Measurements from ENCODE around the gene LPAR3. TPM values are rescaled to one million over a fixed set of nuclear protein-coding genes. Genes with fewer than 3 reads are reported as not detected.

The LPAR3 gene
- total RNA-seq, 1 donor from 2014 or later, result 18.7 TPM

GRCh38 chr1:84773933-84774497, 119.0 kb downstream of the LPAR3 start:
- H3K36me3 ChIP-seq, result no peaks in the 10 kb centered on the region
- H3K4me3 ChIP-seq, result no peak overlapping the region
- peaks cover 28% of the 10 kb centered on the region for H3K4me1 ChIP-seq
- no peak overlapping the region for H3K27ac ChIP-seq
- TF ChIP-seq POLR2AphosphoS5 (IDR thresholded peaks at IDR 0.05; ENCODE audit: insufficient read depth in 1 of 2, low read depth in 1 of 2), result no peak
- no peak for TF ChIP-seq POLR2A (IDR thresholded peaks at IDR 0.05)
- TF ChIP-seq, protein P1, sequence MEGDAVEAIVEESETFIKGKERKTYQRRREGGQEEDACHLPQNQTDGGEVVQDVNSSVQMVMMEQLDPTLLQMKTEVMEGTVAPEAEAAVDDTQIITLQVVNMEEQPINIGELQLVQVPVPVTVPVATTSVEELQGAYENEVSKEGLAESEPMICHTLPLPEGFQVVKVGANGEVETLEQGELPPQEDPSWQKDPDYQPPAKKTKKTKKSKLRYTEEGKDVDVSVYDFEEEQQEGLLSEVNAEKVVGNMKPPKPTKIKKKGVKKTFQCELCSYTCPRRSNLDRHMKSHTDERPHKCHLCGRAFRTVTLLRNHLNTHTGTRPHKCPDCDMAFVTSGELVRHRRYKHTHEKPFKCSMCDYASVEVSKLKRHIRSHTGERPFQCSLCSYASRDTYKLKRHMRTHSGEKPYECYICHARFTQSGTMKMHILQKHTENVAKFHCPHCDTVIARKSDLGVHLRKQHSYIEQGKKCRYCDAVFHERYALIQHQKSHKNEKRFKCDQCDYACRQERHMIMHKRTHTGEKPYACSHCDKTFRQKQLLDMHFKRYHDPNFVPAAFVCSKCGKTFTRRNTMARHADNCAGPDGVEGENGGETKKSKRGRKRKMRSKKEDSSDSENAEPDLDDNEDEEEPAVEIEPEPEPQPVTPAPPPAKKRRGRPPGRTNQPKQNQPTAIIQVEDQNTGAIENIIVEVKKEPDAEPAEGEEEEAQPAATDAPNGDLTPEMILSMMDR (IDR thresholded peaks at IDR 0.05), result no peak
- intact Hi-C loops (cut with DNase I), result no loop called here
- no peaks in the 10 kb centered on the region for H3K9me3 ChIP-seq
- no peaks in the 10 kb centered on the region for H3K27me3 ChIP-seq
- DNase-seq (ENCODE audit: extremely low spot score in 2 of 2), result no peak

DNA sequence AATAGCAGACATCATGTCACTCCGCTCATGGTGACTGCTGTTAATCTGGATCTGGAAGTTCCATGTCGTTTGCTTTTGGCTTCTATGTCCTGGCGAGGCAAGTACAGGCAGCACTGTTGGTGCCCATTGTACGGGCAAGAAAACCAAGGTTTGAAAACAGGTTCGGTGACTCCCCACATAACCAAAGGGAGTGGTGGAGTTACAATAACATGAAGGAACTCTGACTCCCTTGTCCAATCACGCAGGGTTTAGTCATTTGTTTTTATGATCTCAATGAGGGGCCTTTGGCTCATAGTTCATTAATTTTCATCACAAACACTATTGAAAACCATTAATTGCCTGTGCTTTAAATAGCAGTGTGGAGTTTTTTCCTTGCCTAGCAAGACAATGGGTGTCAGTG, 119.8 kb downstream of the LPAR3 start:
- no peak for DNase-seq (ENCODE audit: extremely low spot score in 2 of 2)
- TF ChIP-seq POLR2A (IDR thresholded peaks at IDR 0.05) (no peak), POLR2AphosphoS5 (IDR thresholded peaks at IDR 0.05; ENCODE audit: insufficient read depth in 1 of 2, low read depth in 1 of 2) (peak in 1 of 2 donors; percentile 18)
- H3K4me1 ChIP-seq, result peaks cover 28% of the 10 kb centered on the region
- no peak overlapping the region for H3K4me3 ChIP-seq
- H3K9me3 ChIP-seq, result no peaks in the 10 kb centered on the region
- intact Hi-C loops (cut with DNase I), result no loop called here
- no peak overlapping the region for H3K27ac ChIP-seq
- H3K36me3 ChIP-seq, result no peaks in the 10 kb centered on the region
- no peaks in the 10 kb centered on the region for H3K27me3 ChIP-seq

- DNase-seq (ENCODE audit: extremely low spot score in 2 of 2), result no peak
- Histone ChIP-seq H3K36me3 (no peaks in the 10 kb centered on the region), H3K27ac (no peak overlapping the region), H3K4me1 (peaks cover 28% of the 10 kb centered on the region), H3K27me3 (no peaks in the 10 kb centered on the region), H3K9me3 (no peaks in the 10 kb centered on the region), H3K4me3 (no peak overlapping the region)
- TF ChIP-seq POLR2A (IDR thresholded peaks at IDR 0.05), result no peak
- TF ChIP-seq, protein P1 (IDR thresholded peaks at IDR 0.05), result peak; percentile 81 to 89 (median 86)
- no peak for TF ChIP-seq POLR2AphosphoS5 (IDR thresholded peaks at IDR 0.05; ENCODE audit: insufficient read depth in 1 of 2, low read depth in 1 of 2)
- intact Hi-C loops (cut with DNase I), result no loop called here
These were observed 120.5 kb downstream of the LPAR3 start for GRCh38 chr1:84772428-84772943.

- Histone ChIP-seq H3K9me3 (no peaks in the 10 kb centered on the region), H3K4me1 (peaks cover 28% of the 10 kb centered on the region), H3K27me3 (no peaks in the 10 kb centered on the region), H3K36me3 (no peaks in the 10 kb centered on the region), H3K27ac (no peak overlapping the region), H3K4me3 (no peak overlapping the region)
- intact Hi-C loops (cut with DNase I), result no loop called here
- TF ChIP-seq POLR2A (IDR thresholded peaks at IDR 0.05) (no peak), POLR2AphosphoS5 (IDR thresholded peaks at IDR 0.05; ENCODE audit: insufficient read depth in 1 of 2, low read depth in 1 of 2) (no peak)
- TF ChIP-seq, protein P1 (IDR thresholded peaks at IDR 0.05), result no peak
- no peak for DNase-seq (ENCODE audit: extremely low spot score in 2 of 2)
These were observed 121.1 kb downstream of the LPAR3 start for GRCh38 chr1:84771895-84772294.

- no peak overlapping the region for H3K27ac ChIP-seq
These were observed 122.5 kb downstream of the LPAR3 start for GRCh38 chr1:84770481-84770880.

More at GRCh38 chr1:84770481-84770880, 122.5 kb downstream of the LPAR3 start:
- H3K27me3 ChIP-seq, result no peaks in the 10 kb centered on the region
- no peaks in the 10 kb centered on the region for H3K36me3 ChIP-seq
- intact Hi-C loops (cut with DNase I), result no loop called here
- H3K4me3 ChIP-seq, result no peak overlapping the region
- TF ChIP-seq POLR2AphosphoS5 (IDR thresholded peaks at IDR 0.05; ENCODE audit: insufficient read depth in 1 of 2, low read depth in 1 of 2) (no peak), POLR2A (IDR thresholded peaks at IDR 0.05) (no peak)
- TF ChIP-seq, protein P1 (IDR thresholded peaks at IDR 0.05), result no peak
- peaks cover 28% of the 10 kb centered on the region for H3K4me1 ChIP-seq
- H3K9me3 ChIP-seq, result no peaks in the 10 kb centered on the region
- DNase-seq (ENCODE audit: extremely low spot score in 2 of 2), result no peak
